SK-N-SH treated with all-trans-retinoic acid at 6 μM for 48 hours (cell line): Measurements from ENCODE around the gene BEST1.

ENCODE experiments used
- ARNTL ChIP-seq: fragments of 450-650 bp; formaldehyde crosslinking; IDR thresholded peaks from 2 replicates; pipeline ENCODE4 v1.5.0; 2020; ENCODE audit warnings: low read depth, mild to moderate bottlenecking, moderate library complexity, borderline replicate concordance
- CREB5 ChIP-seq: fragments of 250-450 bp; sonication (Bioruptor Pico); IDR thresholded peaks from 2 replicates; pipeline ENCODE4 v1.5.1; 2020; ENCODE audit warnings: low read depth, mild to moderate bottlenecking, moderate library complexity
- CSDC2 ChIP-seq: fragments of 250-450 bp; sonication (Bioruptor Pico); IDR thresholded peaks from 2 replicates; pipeline ENCODE4 v1.5.0; 2020; ENCODE audit warnings: mild to moderate bottlenecking, moderate library complexity
- OSR1 ChIP-seq: fragments of 250-450 bp; sonication (Bioruptor Pico); IDR thresholded peaks from 2 replicates; pipeline ENCODE4 v1.8.0; 2022; ENCODE audit warnings: moderate library complexity, mild to moderate bottlenecking, inconsistent platforms
- TCF4 ChIP-seq: fragments of 250-450 bp; sonication (Bioruptor Pico); IDR thresholded peaks from 2 replicates; pipeline ENCODE4 v1.8.0; 2021; ENCODE audit warnings: mild to moderate bottlenecking, moderate library complexity, borderline replicate concordance
- TSHZ2 ChIP-seq: fragments of 250-450 bp; sonication (Bioruptor Pico); IDR thresholded peaks from 2 replicates; pipeline ENCODE4 v1.5.0; 2020; ENCODE audit warnings: mild to moderate bottlenecking, moderate library complexity
- ZFP30 ChIP-seq: fragments of 450-650 bp; formaldehyde crosslinking; IDR thresholded peaks from 2 replicates; pipeline ENCODE4 v1.5.0; 2022; ENCODE audit warnings: mild to moderate bottlenecking, moderate library complexity
- ZNF70 ChIP-seq: fragments of 450-650 bp; formaldehyde crosslinking; IDR thresholded peaks from 2 replicates; pipeline ENCODE4 v1.5.0; 2020; ENCODE audit warnings: mild to moderate bottlenecking, moderate library complexity
- ZNF8 ChIP-seq: fragments of 450-650 bp; formaldehyde crosslinking; IDR thresholded peaks from 2 replicates; pipeline ENCODE4 v1.5.0; 2020; ENCODE audit warnings: mild to moderate bottlenecking, moderate library complexity
- TF ChIP-seq, protein P1 (sequence below): fragments of 250-450 bp; sonication (Bioruptor Pico); IDR thresholded peaks from 2 replicates; pipeline ENCODE4 v1.8.0; 2020; ENCODE audit warnings: mild to moderate bottlenecking, moderate library complexity, borderline replicate concordance

DNA sequence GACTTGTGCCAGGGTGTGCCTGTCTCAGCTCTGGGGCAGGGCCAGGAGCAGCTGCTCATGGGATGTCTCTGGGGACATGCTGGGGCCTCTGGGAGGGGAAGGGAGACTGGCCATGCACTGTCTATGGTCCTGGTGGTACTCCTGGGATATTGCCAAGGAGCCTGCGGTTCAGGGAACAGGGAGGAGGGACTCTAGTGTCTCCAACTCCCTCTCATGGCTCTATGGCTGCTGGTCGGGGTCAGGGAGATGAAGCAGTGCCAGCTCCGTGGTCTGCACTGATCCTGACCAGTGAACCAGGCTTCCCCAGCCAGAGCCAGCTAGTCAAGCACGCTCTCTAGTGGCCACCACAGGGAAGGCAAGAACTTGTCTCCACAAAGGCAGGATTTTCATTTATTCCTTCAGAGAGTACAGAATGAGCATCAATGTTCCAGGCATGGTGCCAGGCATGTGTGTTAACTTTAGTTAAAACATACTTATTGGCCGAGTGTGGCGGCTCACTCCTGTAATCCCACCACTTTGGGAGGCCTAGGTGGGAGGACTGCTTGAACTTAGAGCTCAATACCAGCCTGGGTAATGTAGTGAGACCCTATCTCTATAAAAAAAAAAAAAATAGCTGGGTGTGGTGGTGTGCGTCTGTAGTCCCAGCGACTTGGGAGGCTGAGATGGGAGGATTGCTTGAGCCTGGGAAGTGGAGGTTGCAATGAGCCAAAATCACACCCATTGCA, 2.5 kb upstream of the BEST1 start:
- TF ChIP-seq OSR1 (CRISPR knock-in tag) (no peak), TCF4 (CRISPR knock-in tag) (no peak), ZFP30 (CRISPR knock-in tag) (no peak), ZNF70 (CRISPR knock-in tag) (peak; percentile 84), ARNTL (CRISPR knock-in tag) (no peak), CSDC2 (CRISPR knock-in tag) (no peak), ZNF8 (CRISPR knock-in tag) (no peak), TSHZ2 (CRISPR knock-in tag) (no peak), CREB5 (CRISPR knock-in tag) (no peak)
- TF ChIP-seq, protein P1, sequence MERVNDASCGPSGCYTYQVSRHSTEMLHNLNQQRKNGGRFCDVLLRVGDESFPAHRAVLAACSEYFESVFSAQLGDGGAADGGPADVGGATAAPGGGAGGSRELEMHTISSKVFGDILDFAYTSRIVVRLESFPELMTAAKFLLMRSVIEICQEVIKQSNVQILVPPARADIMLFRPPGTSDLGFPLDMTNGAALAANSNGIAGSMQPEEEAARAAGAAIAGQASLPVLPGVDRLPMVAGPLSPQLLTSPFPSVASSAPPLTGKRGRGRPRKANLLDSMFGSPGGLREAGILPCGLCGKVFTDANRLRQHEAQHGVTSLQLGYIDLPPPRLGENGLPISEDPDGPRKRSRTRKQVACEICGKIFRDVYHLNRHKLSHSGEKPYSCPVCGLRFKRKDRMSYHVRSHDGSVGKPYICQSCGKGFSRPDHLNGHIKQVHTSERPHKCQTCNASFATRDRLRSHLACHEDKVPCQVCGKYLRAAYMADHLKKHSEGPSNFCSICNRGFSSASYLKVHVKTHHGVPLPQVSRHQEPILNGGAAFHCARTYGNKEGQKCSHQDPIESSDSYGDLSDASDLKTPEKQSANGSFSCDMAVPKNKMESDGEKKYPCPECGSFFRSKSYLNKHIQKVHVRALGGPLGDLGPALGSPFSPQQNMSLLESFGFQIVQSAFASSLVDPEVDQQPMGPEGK (CRISPR knock-in tag): no peak
